HG03060 (cell line): ENCODE results near the gene NCAM1.

Source experiments
- ATAC-seq: cut with Tn5 transposase; IDR thresholded peaks from one replicate; pipeline ENCODE4 v1.9.1; 2021; ENCODE audit warnings: low read depth, moderate number of reproducible peaks; ENCODE audit not compliant: unreplicated experiment

Gene NCAM1

DNA sequence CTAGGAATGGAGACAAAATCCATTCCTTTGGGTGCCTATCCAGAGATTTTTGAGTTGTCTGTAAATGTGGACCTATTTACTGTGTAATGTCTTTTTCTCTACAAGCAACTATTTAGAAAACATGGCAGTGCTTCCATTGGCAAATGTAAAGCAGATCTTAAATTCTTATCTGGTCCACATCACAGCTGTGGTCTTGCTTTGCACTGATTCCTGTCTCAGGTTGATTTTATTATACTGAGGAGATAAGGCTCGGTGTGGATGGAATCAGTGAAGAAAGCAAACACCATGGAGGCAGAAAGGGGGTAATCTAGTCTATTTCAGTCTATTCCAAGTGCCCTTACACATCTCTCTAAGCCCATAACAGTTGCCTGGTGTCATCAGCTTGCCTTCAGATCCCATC, 160.5 kb downstream of the NCAM1 start:
- no peak for ATAC-seq

GRCh38 chr11:113124006-113124405, 162.8 kb downstream of the NCAM1 start:
- ATAC-seq, result no peak

- no peak for ATAC-seq
Observed at GRCh38 chr11:113124578-113124977, 163.4 kb downstream of the NCAM1 start.

- no peak for ATAC-seq
Observed at GRCh38 chr11:113129261-113129992, 168.2 kb downstream of the NCAM1 start.

GRCh38 chr11:113131036-113131775, 170.0 kb downstream of the NCAM1 start:
- ATAC-seq, result no peak

GRCh38 chr11:113133071-113133470, 171.9 kb downstream of the NCAM1 start:
- no peak for ATAC-seq

DNA sequence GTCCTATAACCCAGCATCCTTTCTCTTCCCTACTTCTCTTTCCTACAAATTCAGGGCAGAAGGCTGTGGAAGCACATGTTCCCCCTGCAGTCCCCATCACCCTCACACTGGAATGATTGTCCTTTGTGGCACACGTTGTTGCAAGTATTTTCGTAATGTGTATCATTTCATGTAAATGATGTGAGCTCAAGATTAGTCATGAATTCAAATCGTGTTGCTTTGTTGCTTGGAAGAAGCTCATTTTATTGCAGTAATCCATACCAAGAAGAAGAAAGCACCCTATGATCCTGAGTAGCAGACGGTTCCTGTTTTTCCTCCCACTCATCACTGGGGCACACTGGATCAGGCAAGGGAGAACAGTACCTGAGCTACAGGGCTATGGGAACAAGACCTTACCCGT, 173.4 kb downstream of the NCAM1 start:
- ATAC-seq, result no peak

GRCh38 chr11:113137713-113138529, 176.7 kb downstream of the NCAM1 start:
- no peak for ATAC-seq

- ATAC-seq, result no peak
Observed at GRCh38 chr11:113138731-113139130, 177.5 kb downstream of the NCAM1 start.

GRCh38 chr11:113141010-113141409, 179.8 kb downstream of the NCAM1 start:
- ATAC-seq, result no peak

GRCh38 chr11:113142508-113142907, 181.3 kb downstream of the NCAM1 start:
- ATAC-seq, result no peak

DNA sequence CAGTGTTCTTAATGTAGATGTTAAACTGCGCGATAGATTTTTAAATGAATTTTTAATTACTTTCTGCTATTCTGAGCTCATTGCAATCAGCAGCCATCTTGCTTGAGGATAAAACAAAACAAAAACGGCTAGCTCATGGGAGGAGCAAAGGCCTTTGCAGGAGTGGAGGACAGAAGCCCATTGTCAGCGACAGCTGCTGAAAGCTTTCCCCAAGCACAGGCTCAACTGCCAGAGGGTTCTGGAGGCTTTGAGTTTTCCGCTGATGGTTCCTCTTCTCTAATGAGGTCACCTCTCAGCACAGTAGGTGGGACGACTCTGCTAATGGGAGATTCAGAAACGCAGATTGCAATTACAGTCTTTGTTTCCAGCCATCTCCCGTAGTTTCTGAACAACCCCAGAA, 186.0 kb downstream of the NCAM1 start:
- no peak for ATAC-seq

DNA sequence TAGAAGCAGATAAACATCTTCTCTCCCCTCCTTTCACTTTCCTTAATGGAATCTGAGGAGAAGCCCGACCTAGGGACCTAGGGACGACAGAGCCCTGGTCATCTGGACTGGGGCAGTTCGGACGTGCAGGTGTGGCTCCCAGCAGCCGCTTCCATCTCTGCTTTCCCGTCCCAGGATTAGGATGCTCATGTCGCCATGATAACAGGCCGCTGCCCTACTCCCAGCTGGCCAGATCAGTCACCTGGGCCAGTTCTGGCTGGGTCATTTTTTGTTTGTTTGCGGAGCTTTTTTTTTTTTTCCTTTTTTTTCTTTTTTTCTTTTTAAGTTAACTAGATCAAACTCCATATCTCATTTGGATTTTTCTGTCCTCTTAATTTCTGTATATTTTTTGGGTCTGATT, 186.9 kb downstream of the NCAM1 start:
- no peak for ATAC-seq

DNA sequence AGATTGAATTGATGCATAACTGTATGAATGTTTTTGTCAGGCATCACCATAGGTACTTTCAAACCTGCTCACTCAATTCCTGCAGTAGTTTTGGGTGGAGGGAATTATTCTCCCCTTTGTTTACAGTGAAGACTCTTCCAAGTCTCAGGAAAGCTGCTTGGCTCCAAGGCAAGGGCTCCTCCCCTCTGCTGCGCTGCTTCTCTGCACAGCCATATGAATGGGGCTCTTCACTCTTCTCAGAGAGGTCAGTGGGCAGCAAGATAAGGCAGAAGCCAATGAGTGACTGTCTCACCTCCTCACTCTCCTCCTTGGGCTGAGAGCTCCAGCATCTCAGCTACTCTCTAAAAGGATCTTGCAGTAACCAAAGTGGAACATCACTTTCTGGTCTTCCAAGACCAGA, 187.4 kb downstream of the NCAM1 start:
- no peak for ATAC-seq

- ATAC-seq, result no peak
Observed at GRCh38 chr11:113151521-113151920, 190.3 kb downstream of the NCAM1 start.

DNA sequence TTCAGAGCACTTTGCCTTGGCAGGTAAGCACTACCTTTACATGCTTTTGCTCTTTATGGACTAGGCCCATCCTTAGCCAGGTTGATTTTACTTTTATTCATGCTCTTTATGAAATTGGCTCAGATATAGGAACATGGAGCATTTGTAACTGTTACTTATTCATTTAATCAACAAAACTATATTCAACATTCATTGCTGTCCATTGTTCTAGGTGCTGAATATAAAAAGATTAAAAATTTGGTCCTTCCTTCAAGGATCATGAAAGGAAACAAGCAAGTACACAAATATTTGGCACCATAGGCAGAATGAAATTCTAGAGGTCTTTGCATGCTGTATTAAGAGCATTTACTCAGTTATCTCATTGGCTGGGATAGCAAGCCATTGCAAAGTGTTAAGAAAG, 191.3 kb downstream of the NCAM1 start:
- ATAC-seq, result no peak

- ATAC-seq, result no peak
Observed at GRCh38 chr11:113153847-113154246, 192.6 kb downstream of the NCAM1 start.

- no peak for ATAC-seq
Observed at GRCh38 chr11:113159988-113160807, 199.0 kb downstream of the NCAM1 start.

- ATAC-seq, result no peak
Observed at GRCh38 chr11:113160808-113161124, 199.5 kb downstream of the NCAM1 start.

GRCh38 chr11:113161711-113162591, 200.7 kb downstream of the NCAM1 start:
- no peak for ATAC-seq
